HL-60 (cell line): ENCODE measurements around the gene USP24.

ENCODE experiments used
- DNase-seq, 2 experiments: peaks; one replicate each; pipeline ENCODE4 v3.0.0-alpha.2; 2010 to 2020; ENCODE audit warnings: low read depth in 1 of 2, low spot score in 1 of 2
- H3K27ac ChIP-seq: fragments of 250-450 bp; sonication (Bioruptor Pico); replicated peaks from 2 replicates; pipeline ENCODE4 v1.5.1; 2020; ENCODE audit warnings: mild to moderate bottlenecking, moderate library complexity
- H3K27me3 ChIP-seq: fragments of 250-450 bp; sonication (Bioruptor Pico); 2 replicates; pipeline ENCODE4 v1.5.1; 2021; ENCODE audit warnings: mild to moderate bottlenecking, moderate library complexity; ENCODE audit not compliant: insufficient read depth, poor library complexity, severe bottlenecking
- H3K4me3 ChIP-seq: replicated peaks from 2 replicates; pipeline ENCODE4 v1.5.1; 2011; ENCODE audit warnings: mild to moderate bottlenecking, control low read depth, low read length; ENCODE audit not compliant: insufficient read depth
- CTCF ChIP-seq: IDR thresholded peaks from one replicate; pipeline ENCODE4 v1.5.1; 2011; ENCODE audit warnings: low read length, control low read depth, inconsistent platforms; ENCODE audit not compliant: insufficient read depth
- GABPA ChIP-seq: IDR thresholded peaks from 2 replicates; pipeline ENCODE4 v1.6.1; 2012; ENCODE audit warnings: low read depth
- POLR2AphosphoS5 ChIP-seq: IDR thresholded peaks from 2 replicates; pipeline ENCODE4 v1.6.1; 2012; ENCODE audit warnings: low read depth
- REST ChIP-seq: IDR thresholded peaks from 2 replicates; pipeline ENCODE4 v1.6.1; 2012; ENCODE audit warnings: low read depth; ENCODE audit not compliant: insufficient replicate concordance
- SPI1 ChIP-seq: IDR thresholded peaks from 2 replicates; pipeline ENCODE4 v1.6.1; 2012; ENCODE audit warnings: low read depth, mild to moderate bottlenecking, borderline replicate concordance

The USP24 gene

GRCh38 chr1:55128418-55128995 lies 86.7 kb downstream of the USP24 start:
- TF ChIP-seq REST (no peak), GABPA (no peak), POLR2AphosphoS5 (no peak), CTCF (no peak), SPI1 (no peak)
- Histone ChIP-seq H3K27ac (no peak overlapping the region), H3K27me3 (no peaks in the 10 kb centered on the region), H3K4me3 (no peak overlapping the region)
- no peak for DNase-seq

- DNase-seq: no peak
- H3K27ac ChIP-seq: no peak overlapping the region
- TF ChIP-seq POLR2AphosphoS5 (no peak), REST (no peak), SPI1 (no peak), GABPA (no peak), CTCF (no peak)
These were observed 87.3 kb downstream of the USP24 start for GRCh38 chr1:55127827-55128343.

GRCh38 chr1:55124470-55124869 lies 90.7 kb downstream of the USP24 start:
- DNase-seq: no peak
- H3K27ac ChIP-seq: no peak overlapping the region
- no peak overlapping the region for H3K4me3 ChIP-seq
- no peaks in the 10 kb centered on the region for H3K27me3 ChIP-seq
- no peak for TF ChIP-seq CTCF
- no peak for TF ChIP-seq GABPA
- no peak for TF ChIP-seq SPI1
- TF ChIP-seq REST: no peak
- no peak for TF ChIP-seq POLR2AphosphoS5

More at GRCh38 chr1:55127827-55128343, 87.3 kb downstream of the USP24 start:
- Histone ChIP-seq H3K27me3 (no peaks in the 10 kb centered on the region), H3K4me3 (no peak overlapping the region)
